ENCODE measurements around the gene NRAP.

Gene NRAP

DNA sequence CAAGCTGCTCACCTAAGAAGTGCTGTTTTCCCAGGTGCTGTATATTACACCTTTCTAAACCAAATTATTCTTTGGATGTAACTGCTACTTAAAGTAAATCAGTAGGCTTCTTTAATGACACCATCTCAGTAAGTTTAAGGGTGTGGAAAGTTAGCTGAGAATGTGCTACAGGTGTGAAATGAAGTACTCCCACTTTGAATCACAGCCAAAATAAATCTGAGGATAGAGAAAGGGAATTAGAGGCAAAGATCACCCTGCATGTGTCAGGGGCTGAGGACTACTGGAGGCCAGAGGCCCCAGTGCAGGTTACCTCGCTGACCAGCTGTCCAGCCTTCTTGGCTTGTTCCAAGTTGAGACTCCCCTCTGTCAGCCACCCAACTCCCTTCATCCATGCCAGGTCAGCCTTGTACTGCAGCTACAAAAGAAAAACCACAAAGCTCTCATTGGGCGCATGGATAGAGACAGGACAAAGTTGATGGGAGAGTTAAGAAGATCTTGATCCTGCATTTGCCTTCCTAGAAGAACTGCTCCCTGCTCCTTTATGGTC lies 35.2 kb downstream of the NRAP start:
- Histone ChIP-seq H3K9me2 (ENCODE audit: low read depth, low read length) (no peaks in the 10 kb centered on the region), H2AFZ (ENCODE audit: low read length) (no peak overlapping the region), H3K4me2 (ENCODE audit: low read length) (no peak overlapping the region), H3K9me3 (ENCODE audit: low read length) (no peaks in the 10 kb centered on the region), H3K27ac (ENCODE audit: low read depth, low read length, poor library complexity, severe bottlenecking) (no peak overlapping the region), H3K4me1 (ENCODE audit: insufficient read depth, low read length, severe bottlenecking) (no peaks in the 10 kb centered on the region), H3K79me2 (ENCODE audit: insufficient read depth, low read length) (no peaks in the 10 kb centered on the region), H3F3A (ENCODE audit: insufficient read depth, low read length) (no peaks in the 10 kb centered on the region), H4K20me1 (ENCODE audit: insufficient read depth, low read length) (no peaks in the 10 kb centered on the region), H3K27me3 (ENCODE audit: insufficient read depth, low read length) (0 out of 2 replicates have a peak, but pooled peaks cover 3% of the 10 kb centered on the region), H3K36me3 (ENCODE audit: insufficient read depth, low read length) (no peaks in the 10 kb centered on the region), H3K4me3 (ENCODE audit: low read depth, low read length, poor library complexity, severe bottlenecking) (no peak overlapping the region), H3K9ac (ENCODE audit: low read length) (no peak overlapping the region)
- no peak for TF ChIP-seq EZH2 (IDR thresholded peaks at IDR 0.05; ENCODE audit: borderline replicate concordance, low read length)
- TF ChIP-seq, protein P1, sequence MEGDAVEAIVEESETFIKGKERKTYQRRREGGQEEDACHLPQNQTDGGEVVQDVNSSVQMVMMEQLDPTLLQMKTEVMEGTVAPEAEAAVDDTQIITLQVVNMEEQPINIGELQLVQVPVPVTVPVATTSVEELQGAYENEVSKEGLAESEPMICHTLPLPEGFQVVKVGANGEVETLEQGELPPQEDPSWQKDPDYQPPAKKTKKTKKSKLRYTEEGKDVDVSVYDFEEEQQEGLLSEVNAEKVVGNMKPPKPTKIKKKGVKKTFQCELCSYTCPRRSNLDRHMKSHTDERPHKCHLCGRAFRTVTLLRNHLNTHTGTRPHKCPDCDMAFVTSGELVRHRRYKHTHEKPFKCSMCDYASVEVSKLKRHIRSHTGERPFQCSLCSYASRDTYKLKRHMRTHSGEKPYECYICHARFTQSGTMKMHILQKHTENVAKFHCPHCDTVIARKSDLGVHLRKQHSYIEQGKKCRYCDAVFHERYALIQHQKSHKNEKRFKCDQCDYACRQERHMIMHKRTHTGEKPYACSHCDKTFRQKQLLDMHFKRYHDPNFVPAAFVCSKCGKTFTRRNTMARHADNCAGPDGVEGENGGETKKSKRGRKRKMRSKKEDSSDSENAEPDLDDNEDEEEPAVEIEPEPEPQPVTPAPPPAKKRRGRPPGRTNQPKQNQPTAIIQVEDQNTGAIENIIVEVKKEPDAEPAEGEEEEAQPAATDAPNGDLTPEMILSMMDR (IDR thresholded peaks at IDR 0.05; ENCODE audit: low read length), result no peak

DNA sequence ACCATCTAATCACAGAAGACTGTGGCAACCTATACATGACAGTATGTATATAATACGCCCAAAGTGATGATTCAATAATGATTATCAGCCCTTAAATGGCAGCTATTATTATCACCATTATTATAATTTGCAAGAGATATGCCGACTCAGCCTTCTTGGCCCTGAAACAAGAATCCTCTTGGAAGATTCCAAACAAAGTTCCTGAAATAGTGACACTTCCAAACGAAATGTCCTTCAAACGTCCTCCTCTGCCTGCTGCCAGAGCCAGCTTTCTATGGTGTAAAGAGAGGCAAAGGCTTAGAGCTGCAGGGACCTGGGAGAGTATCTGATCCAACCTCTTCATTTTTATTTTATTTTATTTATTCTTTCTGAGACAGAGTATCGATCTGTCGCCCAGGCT lies 36.0 kb downstream of the NRAP start:
- Histone ChIP-seq H3K9me3 (ENCODE audit: low read length) (no peaks in the 10 kb centered on the region), H3K36me3 (ENCODE audit: insufficient read depth, low read length) (no peaks in the 10 kb centered on the region), H3K4me2 (ENCODE audit: low read length) (no peak overlapping the region), H3K27ac (ENCODE audit: low read depth, low read length, poor library complexity, severe bottlenecking) (no peak overlapping the region), H4K20me1 (ENCODE audit: insufficient read depth, low read length) (no peaks in the 10 kb centered on the region), H3K79me2 (ENCODE audit: insufficient read depth, low read length) (no peaks in the 10 kb centered on the region), H3K27me3 (ENCODE audit: insufficient read depth, low read length) (0 out of 2 replicates have a peak, but pooled peaks cover 3% of the 10 kb centered on the region), H2AFZ (ENCODE audit: low read length) (no peak overlapping the region), H3K9ac (ENCODE audit: low read length) (no peak overlapping the region), H3K4me3 (ENCODE audit: low read depth, low read length, poor library complexity, severe bottlenecking) (no peak overlapping the region), H3K4me1 (ENCODE audit: insufficient read depth, low read length, severe bottlenecking) (no peaks in the 10 kb centered on the region), H3F3A (ENCODE audit: insufficient read depth, low read length) (no peaks in the 10 kb centered on the region), H3K9me2 (ENCODE audit: low read depth, low read length) (no peaks in the 10 kb centered on the region)
- TF ChIP-seq, protein P1 (IDR thresholded peaks at IDR 0.05; ENCODE audit: low read length), result no peak
- no peak for TF ChIP-seq EZH2 (IDR thresholded peaks at IDR 0.05; ENCODE audit: borderline replicate concordance, low read length)

DNA sequence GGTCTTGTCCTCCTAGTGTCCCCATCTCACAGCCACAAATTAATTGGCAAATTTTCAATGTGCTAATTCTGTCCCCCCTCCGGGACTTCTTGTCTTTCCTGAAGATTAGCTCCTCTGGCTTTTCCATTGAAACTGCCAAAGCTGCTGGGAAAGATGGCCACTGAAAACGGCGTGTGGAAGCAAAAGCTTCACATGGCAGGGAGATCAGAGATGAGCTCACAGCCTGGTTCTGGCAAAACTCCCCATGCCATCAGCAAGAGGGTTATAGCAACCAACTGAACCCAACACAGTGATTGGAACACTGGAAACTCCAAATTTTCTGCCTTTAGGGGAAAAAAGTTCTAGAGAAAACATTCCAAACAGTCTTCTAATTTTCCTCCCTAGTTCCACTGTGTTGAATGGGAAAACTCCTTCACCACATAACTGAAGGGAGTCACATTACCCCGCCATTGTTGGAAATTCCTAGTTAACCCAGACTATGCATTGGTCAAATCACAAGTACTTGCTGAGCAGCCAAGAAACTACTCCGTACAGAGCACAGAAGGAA lies 37.0 kb downstream of the NRAP start:
- Histone ChIP-seq H3K9me3 (ENCODE audit: low read length) (no peaks in the 10 kb centered on the region), H3K9ac (ENCODE audit: low read length) (no peak overlapping the region), H2AFZ (ENCODE audit: low read length) (no peak overlapping the region), H3K4me1 (ENCODE audit: insufficient read depth, low read length, severe bottlenecking) (no peaks in the 10 kb centered on the region), H3K79me2 (ENCODE audit: insufficient read depth, low read length) (no peaks in the 10 kb centered on the region), H3F3A (ENCODE audit: insufficient read depth, low read length) (no peaks in the 10 kb centered on the region), H3K36me3 (ENCODE audit: insufficient read depth, low read length) (no peaks in the 10 kb centered on the region), H4K20me1 (ENCODE audit: insufficient read depth, low read length) (no peaks in the 10 kb centered on the region), H3K4me3 (ENCODE audit: low read depth, low read length, poor library complexity, severe bottlenecking) (no peak overlapping the region), H3K27me3 (ENCODE audit: insufficient read depth, low read length) (0 out of 2 replicates have a peak, but pooled peaks cover 3% of the 10 kb centered on the region), H3K9me2 (ENCODE audit: low read depth, low read length) (no peaks in the 10 kb centered on the region), H3K27ac (ENCODE audit: low read depth, low read length, poor library complexity, severe bottlenecking) (no peak overlapping the region), H3K4me2 (ENCODE audit: low read length) (no peak overlapping the region)
- TF ChIP-seq, protein P1 (IDR thresholded peaks at IDR 0.05; ENCODE audit: low read length), result no peak
